Vagina (tissue), 2 donors: ENCODE measurements around the gene MYZAP. TPM values are rescaled to one million over a fixed set of nuclear protein-coding genes. Genes with fewer than 3 reads are reported as not detected.

ENCODE experiments used
- DNase-seq, 2 donors: peaks; one replicate each; pipeline ENCODE4 v3.0.0-alpha.2; 2017; ENCODE audit errors: extremely low spot score in 2 of 2
- H3K27ac ChIP-seq: fragments of 200-600 bp; sonication (generic); one replicate; pipeline ENCODE4 v1.5.1; 2019
- H3K27me3 ChIP-seq: fragments of 200-600 bp; sonication (generic); one replicate; pipeline ENCODE4 v1.5.1; 2019
- H3K36me3 ChIP-seq, 2 donors: fragments of 200-600 bp; sonication (generic); one replicate each; pipeline ENCODE4 v1.5.1; 2017 to 2019
- H3K4me1 ChIP-seq: fragments of 200-600 bp; sonication (generic); one replicate; pipeline ENCODE4 v1.5.1; 2019
- H3K4me3 ChIP-seq, 2 donors: fragments of 200-600 bp; sonication (generic); 1 replicate in 1 of 2; 2 replicates in 1 of 2; pipeline ENCODE4 v1.5.1; 2016 to 2019
- H3K9me3 ChIP-seq: fragments of 200-600 bp; sonication (generic); one replicate; pipeline ENCODE4 v1.5.1; 2019
- POLR2A ChIP-seq, 2 donors: fragments of 450-650 bp; IDR thresholded peaks; one replicate each; pipeline ENCODE4 v1.6.1; 2017; ENCODE audit warnings: antibody characterized with exemption in 2 of 2, mild to moderate bottlenecking in 2 of 2, moderate library complexity in 2 of 2
- POLR2AphosphoS5 ChIP-seq, 2 donors: sonication (generic); formaldehyde crosslinking; IDR thresholded peaks; one replicate each; pipeline ENCODE4 v1.9.0; 2017; ENCODE audit warnings: antibody characterized with exemption in 2 of 2, mild to moderate bottlenecking in 2 of 2, low read depth in 1 of 2; ENCODE audit not compliant: insufficient read depth in 1 of 2
- intact Hi-C: fragments of 100-400 bp; cut with DNase I; formaldehyde crosslinking; loops from one replicate; pipeline ENCODE4 v1.15.1; 2023
- total RNA-seq: library from RNA; depleted of rRNA; stranded (reverse); fragments of >200 nt; gene quantifications from one replicate; pipeline ENCODE4 v1.2.3, GENCODE V29; 2016
- TF ChIP-seq, protein P1 (sequence below), 3 experiments: fragments of 450-650 bp in 2 of 3; fragments of 200-600 bp in 1 of 3; sonication (generic) in 1 of 3; IDR thresholded peaks; one replicate each; pipeline ENCODE4 v1.5.1; 2017 to 2019; ENCODE audit warnings: antibody characterized with exemption in 3 of 3, mild to moderate bottlenecking in 2 of 3, moderate library complexity in 2 of 3

Gene MYZAP
- total RNA-seq, 1 donor from 2014 or later, result 15.2 TPM

DNA sequence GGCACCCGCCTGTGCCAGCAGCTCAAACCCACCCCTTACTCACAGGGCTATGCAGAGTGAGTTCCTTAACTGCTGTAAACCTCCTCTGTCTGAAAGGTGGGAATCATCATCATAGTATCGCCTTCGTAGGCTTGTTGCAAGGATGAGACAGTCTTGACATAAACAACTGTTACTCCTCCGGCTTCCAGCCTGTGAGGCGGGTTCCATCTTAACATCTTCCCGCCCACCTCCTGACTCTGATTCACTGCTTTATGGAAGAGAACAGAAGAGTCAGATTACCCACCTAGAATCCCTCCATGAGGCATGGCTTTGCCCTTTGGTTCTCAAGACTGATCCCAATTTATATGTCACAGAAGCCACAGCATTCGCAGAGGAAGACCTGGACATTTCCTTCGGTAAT lies 136.7 kb downstream of the MYZAP start:
- Histone ChIP-seq H3K27ac (no peak overlapping the region), H3K36me3 (no peaks in the 10 kb centered on the region), H3K27me3 (no peaks in the 10 kb centered on the region), H3K4me1 (no peaks in the 10 kb centered on the region), H3K4me3 (no peak overlapping the region), H3K9me3 (no peaks in the 10 kb centered on the region)
- intact Hi-C loops, result no loop called here
- TF ChIP-seq, protein P1, sequence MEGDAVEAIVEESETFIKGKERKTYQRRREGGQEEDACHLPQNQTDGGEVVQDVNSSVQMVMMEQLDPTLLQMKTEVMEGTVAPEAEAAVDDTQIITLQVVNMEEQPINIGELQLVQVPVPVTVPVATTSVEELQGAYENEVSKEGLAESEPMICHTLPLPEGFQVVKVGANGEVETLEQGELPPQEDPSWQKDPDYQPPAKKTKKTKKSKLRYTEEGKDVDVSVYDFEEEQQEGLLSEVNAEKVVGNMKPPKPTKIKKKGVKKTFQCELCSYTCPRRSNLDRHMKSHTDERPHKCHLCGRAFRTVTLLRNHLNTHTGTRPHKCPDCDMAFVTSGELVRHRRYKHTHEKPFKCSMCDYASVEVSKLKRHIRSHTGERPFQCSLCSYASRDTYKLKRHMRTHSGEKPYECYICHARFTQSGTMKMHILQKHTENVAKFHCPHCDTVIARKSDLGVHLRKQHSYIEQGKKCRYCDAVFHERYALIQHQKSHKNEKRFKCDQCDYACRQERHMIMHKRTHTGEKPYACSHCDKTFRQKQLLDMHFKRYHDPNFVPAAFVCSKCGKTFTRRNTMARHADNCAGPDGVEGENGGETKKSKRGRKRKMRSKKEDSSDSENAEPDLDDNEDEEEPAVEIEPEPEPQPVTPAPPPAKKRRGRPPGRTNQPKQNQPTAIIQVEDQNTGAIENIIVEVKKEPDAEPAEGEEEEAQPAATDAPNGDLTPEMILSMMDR (IDR thresholded peaks at IDR 0.05), result no peak
- TF ChIP-seq POLR2A (IDR thresholded peaks at IDR 0.05) (no peak), POLR2AphosphoS5 (IDR thresholded peaks at IDR 0.05; ENCODE audit: insufficient read depth in 1 of 2, low read depth in 1 of 2) (no peak)
- DNase-seq, result no peak

DNA sequence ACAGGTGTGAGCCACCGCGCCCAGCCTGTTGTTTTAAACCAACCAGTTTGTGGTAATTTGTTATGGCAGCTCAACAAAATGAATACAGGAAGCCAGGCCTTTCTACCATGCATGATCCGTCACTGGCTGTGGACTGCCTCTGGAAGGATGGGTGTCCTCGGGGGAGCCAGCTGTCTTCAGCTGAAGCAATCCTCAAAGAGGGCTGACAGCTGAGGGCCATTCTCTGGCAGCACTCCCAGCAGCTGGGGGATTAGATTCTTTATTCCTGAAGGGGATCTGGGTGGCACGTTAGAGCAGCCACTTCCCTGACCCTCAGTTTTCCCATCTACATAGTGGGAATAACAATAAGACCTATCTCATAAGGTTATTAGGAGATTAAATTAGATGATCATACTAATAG lies 139.2 kb downstream of the MYZAP start:
- DNase-seq, result no peak
- Histone ChIP-seq H3K4me3 (no peak overlapping the region), H3K27me3 (no peaks in the 10 kb centered on the region), H3K36me3 (no peaks in the 10 kb centered on the region), H3K4me1 (peaks cover 4% of the 10 kb centered on the region), H3K27ac (no peak overlapping the region), H3K9me3 (no peaks in the 10 kb centered on the region)
- TF ChIP-seq POLR2A (IDR thresholded peaks at IDR 0.05), result no peak
- TF ChIP-seq POLR2AphosphoS5 (IDR thresholded peaks at IDR 0.05; ENCODE audit: insufficient read depth in 1 of 2, low read depth in 1 of 2), result no peak
- TF ChIP-seq, protein P1 (IDR thresholded peaks at IDR 0.05), result no peak
- intact Hi-C loops, result no loop called here

DNA sequence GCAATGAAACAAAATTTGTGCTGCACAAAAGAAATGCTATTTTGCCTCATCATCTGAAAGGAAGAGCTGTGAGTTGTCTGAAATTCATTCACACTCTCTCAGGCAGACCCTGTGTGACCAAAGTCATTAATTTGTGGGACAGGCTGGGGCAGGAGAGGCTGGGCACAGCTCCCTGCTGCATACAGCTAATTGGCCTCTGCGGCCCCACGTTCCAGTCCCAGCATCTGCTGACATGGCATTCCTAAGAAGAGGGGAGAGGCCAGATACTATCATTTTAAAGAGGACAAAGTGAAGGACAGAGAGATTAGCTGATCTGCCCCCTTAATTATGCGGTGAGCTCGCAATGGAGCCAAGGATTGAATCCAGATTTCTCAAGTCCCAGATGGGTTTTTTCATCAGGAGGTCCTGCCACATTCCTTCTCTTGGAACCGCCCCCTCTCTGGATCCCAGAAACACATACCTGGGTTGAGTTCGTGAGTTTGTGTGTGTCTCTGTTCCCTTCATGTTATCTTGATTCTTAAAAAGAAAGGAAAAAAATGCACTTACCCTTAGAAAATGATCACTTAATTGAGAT lies 139.9 kb downstream of the MYZAP start:
- Histone ChIP-seq H3K4me1 (peaks cover 6% of the 10 kb centered on the region), H3K27ac (no peak overlapping the region), H3K36me3 (no peaks in the 10 kb centered on the region), H3K4me3 (no peak overlapping the region), H3K9me3 (no peaks in the 10 kb centered on the region), H3K27me3 (no peaks in the 10 kb centered on the region)
- TF ChIP-seq POLR2AphosphoS5 (IDR thresholded peaks at IDR 0.05; ENCODE audit: insufficient read depth in 1 of 2, low read depth in 1 of 2), result no peak
- TF ChIP-seq, protein P1 (IDR thresholded peaks at IDR 0.05), result no peak
- no peak for TF ChIP-seq POLR2A (IDR thresholded peaks at IDR 0.05)
- intact Hi-C loops, result no loop called here
- no peak for DNase-seq

DNA sequence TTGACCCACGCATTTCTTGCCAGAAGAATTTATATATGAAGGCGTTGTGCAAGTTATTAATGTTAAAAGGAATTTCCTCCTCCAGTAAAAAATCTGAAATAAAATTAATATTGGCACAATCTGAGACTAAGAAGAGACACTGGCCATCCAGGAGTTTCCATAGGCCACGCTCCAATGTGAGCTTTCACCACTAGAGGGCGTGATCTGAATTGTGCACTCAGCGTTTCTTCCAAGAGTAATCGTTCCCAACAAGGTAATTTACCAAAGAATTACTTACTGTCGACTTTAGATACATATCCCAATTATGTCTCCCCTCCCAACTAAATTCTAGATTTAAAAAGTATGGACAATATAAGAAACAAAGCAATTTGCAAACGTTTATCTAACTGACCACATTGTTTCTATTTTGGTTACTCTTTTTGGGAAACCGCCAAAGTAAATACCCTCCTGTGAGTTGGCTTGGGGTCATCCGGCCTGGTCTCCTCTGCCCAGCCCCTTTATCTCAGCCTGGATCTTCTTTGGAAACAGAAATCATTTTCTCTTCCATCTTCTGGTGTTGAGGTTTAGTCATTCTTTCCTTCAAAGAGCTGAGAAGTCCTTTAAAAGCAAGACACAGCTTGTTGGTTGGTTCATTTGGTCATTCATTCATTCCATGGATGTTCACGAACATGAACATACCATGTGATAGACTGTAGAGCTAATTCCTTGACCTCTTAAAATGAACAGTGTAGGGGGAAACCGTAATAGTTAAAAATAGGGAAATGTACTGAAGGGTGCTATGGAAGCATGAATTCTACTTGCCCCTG lies 141.0 kb downstream of the MYZAP start:
- H3K4me1 ChIP-seq, result peaks cover 6% of the 10 kb centered on the region
- no peaks in the 10 kb centered on the region for H3K9me3 ChIP-seq
- H3K4me3 ChIP-seq, result no peak overlapping the region
- no peaks in the 10 kb centered on the region for H3K36me3 ChIP-seq
- intact Hi-C loops, result no loop called here
- TF ChIP-seq POLR2A (IDR thresholded peaks at IDR 0.05) (no peak), POLR2AphosphoS5 (IDR thresholded peaks at IDR 0.05; ENCODE audit: insufficient read depth in 1 of 2, low read depth in 1 of 2) (no peak)
- TF ChIP-seq, protein P1 (IDR thresholded peaks at IDR 0.05), result peak; percentile 36 to 44 (median 40)
- H3K27me3 ChIP-seq, result no peaks in the 10 kb centered on the region
- DNase-seq, result no peak
- H3K27ac ChIP-seq, result no peak overlapping the region

DNA sequence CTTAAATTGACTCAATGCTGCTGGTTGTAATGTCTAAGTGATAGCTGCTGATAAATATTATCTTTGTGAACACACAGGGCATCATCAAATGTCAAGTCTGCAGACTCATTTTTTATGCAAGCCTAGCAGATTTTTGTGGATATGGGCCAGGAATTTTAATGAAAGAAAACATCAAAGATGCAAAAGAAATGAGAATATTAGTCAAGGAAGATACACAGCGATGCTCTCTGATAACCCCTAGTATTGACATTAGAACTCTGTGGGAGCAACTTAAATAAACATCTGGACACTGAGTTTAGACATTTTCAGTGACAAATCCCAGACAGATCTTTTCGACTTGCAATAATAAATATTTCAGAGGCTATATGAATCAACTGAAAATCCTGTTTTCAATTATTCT lies 143.2 kb downstream of the MYZAP start:
- TF ChIP-seq POLR2A (IDR thresholded peaks at IDR 0.05) (no peak), POLR2AphosphoS5 (IDR thresholded peaks at IDR 0.05; ENCODE audit: insufficient read depth in 1 of 2, low read depth in 1 of 2) (no peak)
- TF ChIP-seq, protein P1 (IDR thresholded peaks at IDR 0.05), result no peak
- Histone ChIP-seq H3K4me1 (peaks cover 13% of the 10 kb centered on the region), H3K27me3 (no peaks in the 10 kb centered on the region), H3K36me3 (no peaks in the 10 kb centered on the region), H3K4me3 (no peak overlapping the region), H3K9me3 (no peaks in the 10 kb centered on the region), H3K27ac (no peak overlapping the region)
- intact Hi-C loops, result no loop called here
- no peak for DNase-seq
